ENCODE data around the gene GRIFIN. TPM values are rescaled to one million over a fixed set of nuclear protein-coding genes. Genes with fewer than 3 reads are reported as not detected.
A peak's percentile ranks its signal among the peaks of the same experiment; 100 is the strongest.

Gene GRIFIN
- total and polyA plus RNA-seq, 7 donors: not detected

GRCh38 chr7:2509298-2509906 lies 33.2 kb upstream of the GRIFIN start:
- WGBS, 2 donors: 77 to 84% methylated on average over 23 of the region's 23 CpGs
- no peak overlapping the region for H3K27ac ChIP-seq
- no peaks in the 10 kb centered on the region for H3K9me3 ChIP-seq
- no peaks in the 10 kb centered on the region for H3K36me3 ChIP-seq
- DNase-seq: no peak
- H3K27me3 ChIP-seq: no peaks in the 10 kb centered on the region
- intact Hi-C loops (cut with DNase I): no loop called here
- peaks cover 0 to 16% (median 10%) of the 10 kb centered on the region in 4 donors for H3K4me1 ChIP-seq
- H3K4me3 ChIP-seq: no peak overlapping the region
- no peak for TF ChIP-seq POLR2AphosphoS5 (IDR thresholded peaks at IDR 0.05)
- TF ChIP-seq POLR2A (IDR thresholded peaks at IDR 0.05): no peak
- TF ChIP-seq CTCF (IDR thresholded peaks at IDR 0.05): no peak
- no peak for TF ChIP-seq EP300 (IDR thresholded peaks at IDR 0.05)

DNA sequence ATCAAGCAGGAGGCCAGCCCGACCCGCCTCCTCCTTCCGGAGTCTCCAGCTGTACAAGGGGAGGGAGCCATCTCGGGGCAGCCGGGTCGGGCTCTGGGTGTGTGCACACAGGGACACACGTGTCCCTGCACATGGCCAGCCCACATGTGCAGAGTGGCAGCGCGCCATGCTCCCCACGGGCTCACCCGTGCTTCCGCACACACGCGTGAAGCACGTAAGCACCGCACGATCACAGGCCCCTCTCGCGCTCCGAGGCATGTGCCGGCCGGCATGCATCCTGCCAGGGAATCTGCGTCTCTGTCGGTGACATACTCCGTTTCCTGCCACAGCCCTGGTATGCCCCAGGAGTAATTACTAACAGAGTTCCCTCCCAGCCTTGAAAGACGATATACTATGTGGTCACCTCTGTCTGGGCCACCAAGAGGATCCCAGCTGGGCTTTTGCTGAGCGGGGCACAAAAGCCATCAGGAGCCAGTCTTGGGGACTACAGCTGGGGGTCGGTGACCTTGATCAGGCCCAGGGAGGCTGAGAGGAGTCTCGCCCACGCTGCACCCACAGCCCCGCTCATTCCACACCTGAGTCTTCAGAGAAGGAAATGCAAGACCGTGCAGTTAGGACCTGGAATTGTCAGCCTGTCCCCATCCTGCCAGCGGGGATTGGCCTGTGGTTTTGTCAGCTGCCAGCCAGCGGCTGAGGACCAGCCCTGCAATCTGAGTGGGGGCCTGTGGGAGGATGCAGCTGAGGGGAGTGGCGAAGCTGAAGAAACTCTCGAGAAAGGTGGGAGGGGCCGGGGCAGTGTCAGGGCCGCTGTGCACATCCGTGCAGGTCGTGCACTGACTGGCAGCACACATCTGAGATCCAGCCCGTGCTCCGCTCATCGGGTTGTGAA lies 32.4 kb upstream of the GRIFIN start:
- peaks cover 0 to 16% (median 10%) of the 10 kb centered on the region in 4 donors for H3K4me1 ChIP-seq
- 43 to 64% methylated on average over 43 of the region's 43 CpGs for WGBS, 2 donors
- H3K27ac ChIP-seq: peak overlapping the region in 3 of 4 donors; percentile 24 to 39 (median 31)

GRCh38 chr7:2507917-2508306 lies 31.7 kb upstream of the GRIFIN start:
- Histone ChIP-seq H3K9me3 (no peaks in the 10 kb centered on the region), H3K4me3 (no peak overlapping the region), H3K4me1 (peaks cover 0 to 16% (median 10%) of the 10 kb centered on the region in 4 donors), H3K27ac (peak overlapping the region in 1 of 4 donors; percentile 24), H3K36me3 (no peaks in the 10 kb centered on the region), H3K27me3 (no peaks in the 10 kb centered on the region)
- TF ChIP-seq POLR2A (IDR thresholded peaks at IDR 0.05): no peak
- TF ChIP-seq POLR2AphosphoS5 (IDR thresholded peaks at IDR 0.05): no peak
- no peak for TF ChIP-seq EP300 (IDR thresholded peaks at IDR 0.05)
- no peak for TF ChIP-seq CTCF (IDR thresholded peaks at IDR 0.05)
- 79 to 88% methylated on average over 6 of the region's 6 CpGs for WGBS, 2 donors
- DNase-seq: no peak
- intact Hi-C loops (cut with DNase I): no loop called here

More for the DNA sequence above, 32.4 kb upstream of the GRIFIN start:
- Histone ChIP-seq H3K9me3 (no peaks in the 10 kb centered on the region), H3K27me3 (no peaks in the 10 kb centered on the region), H3K4me3 (no peak overlapping the region), H3K36me3 (no peaks in the 10 kb centered on the region)
- peak in 3 of 4 donors; percentile 22 to 57 (median 23) for TF ChIP-seq POLR2AphosphoS5 (IDR thresholded peaks at IDR 0.05)
- TF ChIP-seq CTCF (IDR thresholded peaks at IDR 0.05): no peak
- peak; percentile 84 for DNase-seq
- intact Hi-C loops (cut with DNase I): no loop called here

DNA sequence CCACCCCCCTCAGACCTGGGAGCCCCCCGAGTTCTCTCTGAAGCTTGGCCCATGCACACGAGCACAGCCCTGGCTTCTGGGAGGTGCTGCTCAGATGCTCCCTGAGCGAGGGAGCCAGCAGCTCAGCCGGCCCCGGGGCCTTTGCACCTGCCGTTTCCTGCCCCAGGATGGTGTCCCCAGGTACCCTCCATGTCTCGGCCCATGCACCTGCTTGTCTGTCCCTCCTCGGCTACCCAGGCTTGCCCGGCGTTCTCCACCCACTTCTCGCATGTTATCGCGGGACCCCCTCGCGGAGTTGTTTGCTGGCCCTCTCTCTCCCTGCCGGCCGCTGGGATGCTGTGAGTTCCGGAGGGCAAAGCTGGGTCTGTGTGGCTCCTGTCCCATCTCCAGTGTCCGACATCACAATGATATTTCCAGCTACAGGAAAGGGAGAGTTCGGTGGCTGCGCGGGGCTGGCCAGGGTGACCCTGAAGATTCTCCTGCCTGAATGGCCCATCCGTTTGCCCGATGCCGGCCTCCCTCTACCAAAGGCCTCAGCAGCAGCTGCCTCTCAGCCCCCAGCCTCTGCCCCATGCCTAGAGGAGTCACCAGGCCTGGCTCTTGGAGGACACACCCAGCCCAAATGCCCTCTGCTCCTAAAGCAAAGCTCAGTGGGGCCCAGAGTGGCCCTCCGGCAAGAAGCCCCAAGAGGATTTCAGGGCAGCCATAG lies 31.2 kb upstream of the GRIFIN start:
- WGBS, 2 donors: 87 to 90% methylated on average over 26 of the region's 26 CpGs
- H3K27me3 ChIP-seq: no peaks in the 10 kb centered on the region
- no peak overlapping the region for H3K4me3 ChIP-seq
- DNase-seq: no peak
- H3K36me3 ChIP-seq: no peaks in the 10 kb centered on the region
- intact Hi-C loops (cut with DNase I): no loop called here
- no peaks in the 10 kb centered on the region for H3K9me3 ChIP-seq
- peaks cover 0 to 16% (median 10%) of the 10 kb centered on the region in 4 donors for H3K4me1 ChIP-seq
- TF ChIP-seq EP300 (IDR thresholded peaks at IDR 0.05): no peak
- no peak for TF ChIP-seq POLR2AphosphoS5 (IDR thresholded peaks at IDR 0.05)
- TF ChIP-seq CTCF (IDR thresholded peaks at IDR 0.05): no peak
- TF ChIP-seq POLR2A (IDR thresholded peaks at IDR 0.05): no peak
- no peak overlapping the region for H3K27ac ChIP-seq

All from sigmoid colon (tissue), 7 donors.